Ovary (tissue), 3 donors: ENCODE results near the gene ZBED4.

ENCODE experiments used
- CTCF ChIP-seq, 3 donors: fragments of 450-650 bp in 2 of 3; fragments of 200-600 bp in 1 of 3; IDR thresholded peaks; one replicate each; pipeline versions ENCODE4 v1.5.1 to v1.8.0; 2016 to 2022; ENCODE audit warnings: antibody characterized with exemption in 3 of 3, mild to moderate bottlenecking in 1 of 3
- EP300 ChIP-seq: sonication (generic); formaldehyde crosslinking; IDR thresholded peaks from one replicate; pipeline ENCODE4 v1.6.1; 2017; ENCODE audit warnings: antibody characterized with exemption
- POLR2A ChIP-seq: fragments of 450-650 bp; IDR thresholded peaks from one replicate; pipeline ENCODE4 v1.6.1; 2017; ENCODE audit warnings: antibody characterized with exemption, mild to moderate bottlenecking, moderate library complexity
- donor health status: DM: no; HTN: no; CAD: no.

GRCh38 chr22:49905465-49905864 lies 51.8 kb downstream of the ZBED4 start:
- TF ChIP-seq CTCF (IDR thresholded peaks at IDR 0.05) (no peak), EP300 (no peak), POLR2A (no peak)
